BLaER1 treated with 17β-estradiol and CSF1 and Interleukin-3, amounts not matched to agents 10 nM and 100 nM (cell line): ENCODE data around the gene CARMIL1.
"Not testable (repeated sequence)": the region's sequence is repeated elsewhere in the genome, so short reads cannot be mapped to it uniquely, and the experiment has no call there.

ENCODE experiments used
- H3K27ac ChIP-seq, 11 experiments: shearing (Covaris generic); formaldehyde crosslinking; 2 replicates each; pipeline ENCODE4 v1.8.1; 2022
- H3K27me3 ChIP-seq, 11 experiments: shearing (Covaris generic); formaldehyde crosslinking; 2 replicates each; pipeline ENCODE4 v1.8.1; 2022
- H3K36me3 ChIP-seq, 11 experiments: shearing (Covaris generic); formaldehyde crosslinking; 2 replicates each; pipeline ENCODE4 v1.8.1; 2022
- H3K4me1 ChIP-seq, 10 experiments: shearing (Covaris generic); formaldehyde crosslinking; 2 replicates each; pipeline ENCODE4 v1.8.1; 2022
- H3K4me2 ChIP-seq, 11 experiments: shearing (Covaris generic); formaldehyde crosslinking; 2 replicates each; pipeline ENCODE4 v1.8.1; 2022
- H3K4me3 ChIP-seq, 10 experiments: shearing (Covaris generic); formaldehyde crosslinking; 2 replicates each; pipeline ENCODE4 v1.8.1; 2022
- H3K9ac ChIP-seq, 11 experiments: shearing (Covaris generic); formaldehyde crosslinking; 2 replicates each; pipeline ENCODE4 v1.8.1; 2022
- H3K9me3 ChIP-seq, 11 experiments: shearing (Covaris generic); formaldehyde crosslinking; replicated peaks in 1 of 11; 2 replicates each; pipeline ENCODE4 v1.8.1; 2022
- H4K20me1 ChIP-seq, 11 experiments: shearing (Covaris generic); formaldehyde crosslinking; 2 replicates each; pipeline ENCODE4 v1.8.1; 2022
- Cebpa-rat ChIP-seq, 11 experiments: shearing (Covaris generic); IDR thresholded peaks; 2 replicates each; pipeline ENCODE4 v1.8.1; 2022

CARMIL1 gene

GRCh38 chr6:25436760-25437159 is 157.6 kb downstream of the CARMIL1 start:
- H3K4me1 ChIP-seq: peaks cover 0 to 29% (median 0%) of the 10 kb centered on the region in 10 experiments; a peak in 4 of 20 replicates
- H3K9me3 ChIP-seq: no peaks in the 10 kb centered on the region
- no peaks in the 10 kb centered on the region for H3K27me3 ChIP-seq
- H4K20me1 ChIP-seq: peaks cover 0 to 30% (median 0%) of the 10 kb centered on the region in 11 experiments; a peak in 3 of 22 replicates
- no peak overlapping the region for H3K27ac ChIP-seq
- H3K4me2 ChIP-seq: no peak overlapping the region; a peak in 1 of 22 replicates
- H3K36me3 ChIP-seq: peaks cover 0 to 19% (median 0%) of the 10 kb centered on the region in 11 experiments; a peak in 3 of 22 replicates
- H3K4me3 ChIP-seq: no peak overlapping the region
- TF ChIP-seq Cebpa-rat (IDR thresholded peaks at IDR 0.05): no peak
- H3K9ac ChIP-seq: no peak overlapping the region

GRCh38 chr6:25439368-25439767 is 160.2 kb downstream of the CARMIL1 start:
- Histone ChIP-seq H3K4me3 (no peak overlapping the region), H3K4me2 (no peak overlapping the region), H3K36me3 (peaks cover 0 to 14% (median 0%) of the 10 kb centered on the region in 11 experiments; a peak in 1 of 22 replicates), H3K27me3 (no peaks in the 10 kb centered on the region), H3K9ac (no peak overlapping the region), H4K20me1 (peaks cover 0 to 26% (median 0%) of the 10 kb centered on the region in 11 experiments; a peak in 2 of 22 replicates), H3K4me1 (peaks cover 0 to 27% (median 0%) of the 10 kb centered on the region in 10 experiments; a peak in 3 of 20 replicates), H3K27ac (no peak overlapping the region), H3K9me3 (peaks cover 0 to 1% (median 0%) of the 10 kb centered on the region in 11 experiments; a peak in 2 of 22 replicates)
- no peak for TF ChIP-seq Cebpa-rat (IDR thresholded peaks at IDR 0.05)

- Histone ChIP-seq H3K9ac (no peak overlapping the region), H3K4me2 (no peak overlapping the region), H3K27me3 (no peaks in the 10 kb centered on the region), H4K20me1 (peaks cover 0 to 18% (median 0%) of the 10 kb centered on the region in 11 experiments; a peak in 2 of 22 replicates), H3K27ac (no peak overlapping the region), H3K4me1 (peaks cover 0 to 17% (median 0%) of the 10 kb centered on the region in 10 experiments; a peak in 9 of 20 replicates), H3K36me3 (peaks cover 0 to 18% (median 0%) of the 10 kb centered on the region in 11 experiments; a peak in 5 of 22 replicates), H3K9me3 (peaks cover 18 to 25% (median 19%) of the 10 kb centered on the region in 11 experiments), H3K4me3 (no peak overlapping the region)
- no peak for TF ChIP-seq Cebpa-rat (IDR thresholded peaks at IDR 0.05)
Measured at GRCh38 chr6:25441663-25442270, 162.6 kb downstream of the CARMIL1 start.

- no peak overlapping the region for H3K9ac ChIP-seq
- H3K9me3 ChIP-seq: peaks cover 18 to 28% (median 22%) of the 10 kb centered on the region in 11 experiments
- peaks cover 0 to 16% (median 0%) of the 10 kb centered on the region in 11 experiments; a peak in 5 of 22 replicates for H3K36me3 ChIP-seq
- H3K27me3 ChIP-seq: no peaks in the 10 kb centered on the region
- peaks cover 0 to 13% (median 0%) of the 10 kb centered on the region in 11 experiments; a peak in 2 of 22 replicates for H4K20me1 ChIP-seq
- TF ChIP-seq Cebpa-rat (IDR thresholded peaks at IDR 0.05): no peak
- H3K27ac ChIP-seq: no peak overlapping the region
- no peak overlapping the region for H3K4me3 ChIP-seq
- peaks cover 0 to 28% (median 5%) of the 10 kb centered on the region in 10 experiments; a peak in 10 of 20 replicates for H3K4me1 ChIP-seq
- no peak overlapping the region for H3K4me2 ChIP-seq
Measured at GRCh38 chr6:25442898-25443297, 163.7 kb downstream of the CARMIL1 start.

- not testable (repeated sequence) for H3K4me3 ChIP-seq
- peaks cover 18 to 28% (median 22%) of the 10 kb centered on the region in 11 experiments for H3K9me3 ChIP-seq
Measured at GRCh38 chr6:25444521-25444920, 165.3 kb downstream of the CARMIL1 start.

GRCh38 chr6:25446830-25447569 is 167.8 kb downstream of the CARMIL1 start:
- Histone ChIP-seq H3K36me3 (peaks cover 0 to 11% (median 0%) of the 10 kb centered on the region in 11 experiments; a peak in 5 of 22 replicates), H3K4me2 (peak overlapping the region in 5 of 11 experiments; percentile 65 to 88 (median 69); a peak in 10 of 22 replicates), H3K9me3 (peaks cover 18 to 28% (median 22%) of the 10 kb centered on the region in 11 experiments), H4K20me1 (no peaks in the 10 kb centered on the region), H3K9ac (no peak overlapping the region; a peak in 1 of 22 replicates), H3K27me3 (no peaks in the 10 kb centered on the region), H3K4me1 (peaks cover 0 to 61% (median 14%) of the 10 kb centered on the region in 10 experiments; a peak in 12 of 20 replicates), H3K27ac (peak overlapping the region in 4 of 11 experiments; percentile 54 to 76 (median 63); a peak in 8 of 22 replicates), H3K4me3 (no peak overlapping the region)
- no peak for TF ChIP-seq Cebpa-rat (IDR thresholded peaks at IDR 0.05)

More at GRCh38 chr6:25444521-25444920, 165.3 kb downstream of the CARMIL1 start:
- not testable (repeated sequence) for H3K9ac ChIP-seq, H3K4me2 ChIP-seq, H3K27me3 ChIP-seq, H3K27ac ChIP-seq, H4K20me1 ChIP-seq
- Histone ChIP-seq H3K4me1 (peaks cover 0 to 44% (median 7%) of the 10 kb centered on the region in 10 experiments; a peak in 10 of 20 replicates), H3K36me3 (peaks cover 0 to 16% (median 0%) of the 10 kb centered on the region in 11 experiments; a peak in 5 of 22 replicates)

GRCh38 chr6:25447570-25447929 is 168.4 kb downstream of the CARMIL1 start:
- TF ChIP-seq Cebpa-rat (IDR thresholded peaks at IDR 0.05): no peak
- Histone ChIP-seq H3K27me3 (no peaks in the 10 kb centered on the region), H4K20me1 (no peaks in the 10 kb centered on the region), H3K36me3 (peaks cover 0 to 11% (median 0%) of the 10 kb centered on the region in 11 experiments; a peak in 5 of 22 replicates), H3K4me3 (no peak overlapping the region), H3K27ac (peak overlapping the region in 4 of 11 experiments; percentile 54 to 76 (median 63); a peak in 7 of 22 replicates), H3K9me3 (peaks cover 18 to 28% (median 22%) of the 10 kb centered on the region in 11 experiments), H3K9ac (no peak overlapping the region), H3K4me1 (peaks cover 0 to 65% (median 16%) of the 10 kb centered on the region in 10 experiments; a peak in 12 of 20 replicates), H3K4me2 (peak overlapping the region in 5 of 11 experiments; percentile 65 to 88 (median 69); a peak in 10 of 22 replicates)

- Histone ChIP-seq H3K9me3 (peaks cover 18 to 28% (median 22%) of the 10 kb centered on the region in 11 experiments), H3K36me3 (peaks cover 0 to 11% (median 0%) of the 10 kb centered on the region in 11 experiments; a peak in 5 of 22 replicates), H3K27ac (no peak overlapping the region; a peak in 1 of 22 replicates), H3K27me3 (no peaks in the 10 kb centered on the region), H3K4me3 (peak overlapping the region in 2 of 10 experiments; percentile 34 to 38; a peak in 1 of 20 replicates), H3K4me1 (peaks cover 0 to 74% (median 16%) of the 10 kb centered on the region in 10 experiments; a peak in 12 of 20 replicates), H3K4me2 (peak overlapping the region in 4 of 11 experiments; percentile 8 to 88 (median 73); a peak in 7 of 22 replicates), H4K20me1 (no peaks in the 10 kb centered on the region), H3K9ac (no peak overlapping the region)
- no peak for TF ChIP-seq Cebpa-rat (IDR thresholded peaks at IDR 0.05)
Measured at GRCh38 chr6:25448965-25449538, 169.9 kb downstream of the CARMIL1 start.
